Activated CD4-positive, alpha-beta T cell treated with anti-CD3 and anti-CD28 coated beads for 48 hours (primary cell): ENCODE results near the gene CCDC183.
"Not testable (repeated sequence)": the region's sequence is repeated elsewhere in the genome, so short reads cannot be mapped to it uniquely, and the experiment has no call there.

Source experiments
- DNase-seq: peaks from one replicate; pipeline ENCODE4 v3.0.0-alpha.2; 2020

CCDC183 gene

DNA sequence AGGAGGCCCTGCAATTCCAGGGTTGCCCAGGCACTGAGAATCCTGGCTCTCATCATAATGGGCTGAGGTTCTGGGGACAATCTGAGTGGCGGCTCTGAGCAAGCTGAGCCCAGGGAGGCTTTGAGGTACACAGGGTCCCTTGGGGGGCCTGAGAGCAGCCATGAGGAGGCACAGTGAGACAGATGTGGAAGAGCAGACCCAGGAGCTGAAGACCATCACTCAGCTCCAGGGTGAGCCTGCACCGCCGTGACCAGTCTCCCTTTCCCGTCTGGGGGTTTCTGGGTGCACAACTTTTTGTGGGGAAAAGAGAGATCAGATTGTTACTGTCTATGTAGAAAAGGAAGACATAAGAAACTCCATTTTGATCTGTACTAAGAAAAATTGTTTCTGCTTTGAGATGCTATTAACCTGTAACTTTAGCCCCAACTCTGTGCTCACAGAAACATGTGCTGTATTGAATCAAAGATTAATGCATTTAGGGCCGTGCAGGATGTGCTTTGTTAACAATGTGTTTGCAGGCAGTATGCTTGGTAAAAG is at the start of gene CCDC183:
CCDC183 (plus strand) TSS at position 101 of the 537 bp plus-strand sequence; CDS start at position 161, 60 bp downstream.
- DNase-seq = no peak

DNA sequence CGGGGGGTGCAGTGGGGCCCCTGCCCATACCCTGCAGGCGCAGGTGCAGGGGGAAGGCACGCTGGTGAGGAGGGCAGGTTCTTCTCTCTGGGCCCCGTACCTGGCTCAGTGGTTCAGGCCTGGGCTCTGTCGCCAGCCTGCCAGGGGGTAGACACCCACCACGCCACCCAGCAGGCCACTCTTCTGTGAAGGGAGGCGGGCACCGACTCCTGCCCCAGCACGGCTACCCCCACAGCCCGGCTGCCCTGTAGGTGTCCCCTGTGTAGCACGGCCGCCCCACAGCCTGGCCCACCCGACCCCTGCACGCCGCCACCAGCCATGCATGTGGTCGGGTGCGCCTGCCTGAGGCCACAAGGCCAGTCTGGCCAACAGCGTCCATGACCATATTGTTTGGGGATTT is 49.5 kb upstream of the CCDC183 start:
- DNase-seq = no peak

DNA sequence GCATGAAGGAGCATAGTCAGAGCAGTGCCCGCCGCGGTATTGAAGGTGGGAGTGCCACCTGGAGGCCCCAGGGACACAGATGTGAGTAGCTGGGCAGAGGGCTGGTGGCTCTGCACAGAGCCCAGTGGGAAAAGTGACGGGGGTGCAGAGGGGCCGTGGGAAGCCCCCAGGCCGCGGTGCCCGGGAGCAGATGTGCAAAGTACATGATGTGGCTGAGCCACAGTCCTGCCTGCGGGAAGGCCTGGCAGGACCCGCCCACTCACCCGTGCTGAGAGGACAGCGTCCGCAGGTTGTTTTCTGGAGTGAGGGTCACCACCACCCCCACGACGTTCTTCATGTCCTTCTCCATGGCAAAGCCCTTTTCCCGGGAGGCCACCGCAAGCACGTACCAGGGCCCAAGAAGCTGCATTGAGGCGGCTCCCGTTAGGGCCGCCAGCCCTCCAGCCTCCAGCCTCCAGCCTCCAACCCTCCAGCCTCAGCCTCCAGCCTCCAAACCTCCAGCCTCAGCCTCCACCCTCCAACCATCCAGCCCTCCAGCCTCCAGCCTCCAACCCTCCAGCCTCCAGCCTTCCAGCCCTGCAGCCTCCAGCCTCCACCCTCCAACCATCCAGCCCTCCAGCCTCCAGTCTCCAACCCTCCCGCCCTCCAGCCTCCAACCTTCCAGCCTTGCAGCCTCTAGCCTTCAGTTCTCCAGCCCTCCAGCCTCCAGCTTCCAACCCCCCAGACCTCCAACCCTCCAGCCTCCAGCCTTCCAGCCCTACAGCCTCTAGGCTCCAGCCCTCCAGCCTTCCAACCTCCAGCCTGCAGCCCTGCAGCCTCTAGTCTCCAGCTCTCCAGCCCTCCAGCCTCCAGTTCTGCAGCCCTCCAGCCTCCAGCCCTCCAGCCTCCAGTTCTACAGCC is 48.7 kb upstream of the CCDC183 start:
- no peak for DNase-seq

DNA sequence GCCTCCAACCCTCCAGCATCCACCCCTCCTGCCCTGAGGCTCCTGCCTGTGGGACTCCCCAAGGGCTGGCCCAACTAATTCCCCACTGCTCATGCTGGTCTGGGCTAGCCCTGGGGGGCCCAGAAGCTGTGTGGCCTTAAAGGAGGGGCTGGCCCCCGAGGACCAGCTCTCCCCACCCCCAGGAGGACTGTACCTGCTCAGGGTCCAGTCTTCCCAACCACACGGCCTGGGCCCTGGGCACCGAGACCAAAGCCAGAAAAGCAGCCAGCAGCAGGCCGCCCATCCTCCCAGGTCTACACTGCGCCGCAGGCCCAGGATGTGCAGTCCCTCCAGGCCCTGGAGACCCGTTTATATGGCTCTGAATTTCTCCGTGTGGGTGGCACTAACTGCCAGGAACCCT is 47.9 kb upstream of the CCDC183 start, which contains the start of gene LCN6:
LCN6 (minus strand) TSS at position 325 of the 400 bp plus-strand sequence; CDS start at position 283, 42 bp downstream.
- DNase-seq = no peak

DNA sequence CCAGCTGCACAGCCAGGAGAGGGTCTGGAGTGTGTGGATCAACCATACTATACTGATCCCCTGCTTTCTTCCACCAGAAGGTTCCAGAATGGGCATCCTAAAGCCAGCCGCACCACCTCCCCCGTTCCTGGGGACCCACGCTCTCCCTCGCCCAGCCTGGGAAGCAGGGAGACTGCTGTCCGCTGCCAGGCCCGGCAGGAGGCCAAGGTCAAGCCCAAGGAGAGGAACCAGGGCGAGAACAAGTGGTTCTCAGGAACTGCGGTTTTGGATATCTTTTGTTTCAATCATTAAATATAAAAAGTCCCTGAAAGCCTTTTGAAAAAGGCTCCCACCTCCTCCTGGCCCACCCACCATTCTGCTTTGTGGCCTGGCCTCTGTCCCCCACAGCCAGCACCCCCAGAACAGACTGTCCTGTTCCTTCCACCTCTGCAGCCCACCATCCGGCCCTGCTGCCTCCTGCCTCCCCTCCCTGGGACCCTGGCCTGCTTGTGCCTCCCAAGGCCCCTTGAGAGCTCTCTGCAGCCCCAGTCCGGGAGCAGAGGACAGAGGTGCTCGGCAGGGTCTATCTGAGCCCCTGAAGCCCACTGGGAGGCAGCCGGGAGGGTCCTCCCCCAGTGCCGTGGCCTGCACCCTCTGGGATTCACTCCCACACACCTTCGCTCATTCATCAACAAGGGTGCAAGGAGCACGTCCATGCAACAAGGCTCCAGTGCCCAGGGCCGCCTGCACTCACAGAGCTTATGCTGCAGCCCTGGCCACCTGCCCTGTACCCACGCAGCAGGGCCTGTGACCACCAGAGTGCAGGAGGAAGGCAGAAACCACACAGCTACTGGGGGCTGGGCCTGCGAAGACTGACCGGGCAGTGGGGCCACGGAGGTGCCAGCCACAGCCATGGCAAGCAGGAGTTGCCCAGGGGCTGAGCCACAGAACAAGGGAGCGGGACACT is 47.2 kb upstream of the CCDC183 start:
- no peak for DNase-seq

DNA sequence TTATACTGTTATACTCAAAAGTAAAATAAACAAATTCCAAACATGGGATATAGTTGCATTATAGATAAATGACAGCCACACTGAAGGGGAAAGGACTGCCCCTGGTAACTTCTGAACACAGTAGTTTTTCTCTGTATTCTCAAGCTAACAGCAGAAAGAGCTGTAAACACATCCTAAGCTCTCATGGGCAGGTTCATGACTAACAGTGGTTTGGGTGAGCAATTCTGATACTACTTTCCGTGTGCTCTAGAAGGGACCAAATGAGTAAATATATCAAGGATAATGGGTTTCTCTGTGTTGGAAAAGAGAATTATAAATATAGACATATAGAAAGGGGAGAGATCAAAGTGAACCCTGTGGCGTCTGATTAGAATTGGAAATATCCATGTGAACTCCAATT is 45.6 kb upstream of the CCDC183 start:
- DNase-seq = no peak

DNA sequence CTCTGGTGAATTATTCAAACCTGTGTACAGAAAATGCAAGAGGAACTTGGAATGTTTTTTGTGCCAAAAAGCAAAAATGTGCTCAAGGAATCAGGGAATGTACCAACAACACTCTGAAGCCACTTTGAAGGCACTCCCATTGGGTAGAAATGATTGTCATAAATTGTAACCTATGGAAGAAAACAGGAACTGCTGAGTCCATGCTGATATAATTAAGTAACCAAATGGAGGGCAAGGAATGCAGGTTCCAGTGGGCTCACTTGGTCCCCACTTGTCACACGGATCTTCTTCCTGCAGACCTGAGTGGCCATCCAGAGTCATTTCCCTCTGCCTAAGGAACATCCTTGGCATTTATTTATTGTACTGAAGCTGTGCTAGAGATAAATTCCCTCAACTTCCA is 44.9 kb upstream of the CCDC183 start:
- no peak for DNase-seq

DNA sequence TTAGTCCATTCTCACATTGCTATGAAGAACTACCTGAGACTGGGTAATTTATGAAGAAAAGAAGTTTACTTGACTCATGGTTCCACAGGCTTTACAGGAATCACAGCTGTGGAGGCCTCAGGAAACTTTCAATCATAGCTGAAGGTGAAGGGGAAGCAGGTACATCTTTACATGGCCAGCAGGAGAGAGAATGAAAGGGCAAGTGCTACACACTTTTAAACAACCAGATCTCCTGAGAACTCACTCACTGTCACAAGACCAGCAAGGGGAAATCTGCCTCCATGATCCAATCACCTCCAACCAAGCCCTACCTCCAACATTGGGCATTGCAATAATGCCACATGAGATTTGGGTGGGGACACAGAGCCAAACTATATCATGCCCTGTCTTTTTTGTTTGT is 44.3 kb upstream of the CCDC183 start:
- no peak for DNase-seq

DNA sequence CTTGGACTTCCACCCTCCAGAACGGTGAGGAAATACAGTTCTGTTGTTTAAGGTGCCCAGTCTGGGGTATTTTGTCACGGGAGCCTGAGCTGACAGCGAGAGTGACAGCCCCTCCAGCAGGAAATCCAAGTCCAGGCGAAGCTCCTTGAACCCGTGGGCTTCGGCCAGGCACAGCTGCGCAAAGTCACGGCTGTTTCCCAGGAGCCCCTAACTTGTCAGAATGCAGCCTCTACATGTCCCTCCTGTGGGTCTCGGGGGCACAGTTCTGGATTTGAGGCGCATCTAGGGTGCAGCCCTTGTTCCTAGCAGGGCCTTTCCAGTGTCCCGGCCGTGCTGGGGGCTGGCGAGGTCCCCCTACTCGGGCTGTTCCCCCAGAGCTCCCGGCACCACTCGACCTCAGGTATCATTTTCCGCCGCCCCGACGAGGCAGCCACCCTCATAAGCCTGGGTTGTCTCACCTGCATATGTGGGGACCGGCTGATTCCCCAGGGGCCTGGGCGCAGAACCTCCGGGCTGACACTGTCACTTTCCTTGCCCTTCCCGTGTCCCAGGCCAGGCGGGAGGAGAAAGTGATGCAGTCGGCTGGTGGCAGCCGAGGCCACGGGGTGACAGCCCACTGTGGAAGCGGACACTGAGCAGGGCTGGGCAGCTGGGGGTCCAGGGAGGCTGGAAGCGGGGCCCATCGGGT is 42.6 kb upstream of the CCDC183 start:
- DNase-seq = no peak

DNA sequence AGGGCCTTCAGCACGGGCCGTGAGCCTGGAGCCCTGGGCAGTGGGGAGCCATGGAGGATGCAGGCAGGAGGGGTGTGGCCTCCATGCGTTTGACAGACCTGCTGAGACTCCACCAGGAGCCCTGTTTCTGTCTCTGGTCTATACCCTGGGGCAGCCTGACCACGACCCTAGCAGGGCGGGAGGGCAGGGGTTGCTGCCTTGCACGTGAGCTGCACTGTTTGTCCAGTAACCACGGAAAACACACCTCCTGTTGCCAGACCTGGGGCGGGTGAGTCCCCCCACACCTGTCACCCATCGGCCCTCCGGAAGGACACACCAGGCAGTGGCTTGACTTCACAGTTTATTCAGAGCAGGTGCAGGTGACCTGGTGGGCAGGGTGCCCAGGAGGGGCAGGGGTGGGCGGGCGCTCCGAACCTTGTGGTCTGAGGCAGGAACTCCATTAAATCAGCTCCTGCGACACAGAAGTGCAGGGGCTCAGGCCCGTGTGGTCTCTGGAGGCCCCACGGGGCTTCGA is 42.0 kb upstream of the CCDC183 start:
- no peak for DNase-seq

DNA sequence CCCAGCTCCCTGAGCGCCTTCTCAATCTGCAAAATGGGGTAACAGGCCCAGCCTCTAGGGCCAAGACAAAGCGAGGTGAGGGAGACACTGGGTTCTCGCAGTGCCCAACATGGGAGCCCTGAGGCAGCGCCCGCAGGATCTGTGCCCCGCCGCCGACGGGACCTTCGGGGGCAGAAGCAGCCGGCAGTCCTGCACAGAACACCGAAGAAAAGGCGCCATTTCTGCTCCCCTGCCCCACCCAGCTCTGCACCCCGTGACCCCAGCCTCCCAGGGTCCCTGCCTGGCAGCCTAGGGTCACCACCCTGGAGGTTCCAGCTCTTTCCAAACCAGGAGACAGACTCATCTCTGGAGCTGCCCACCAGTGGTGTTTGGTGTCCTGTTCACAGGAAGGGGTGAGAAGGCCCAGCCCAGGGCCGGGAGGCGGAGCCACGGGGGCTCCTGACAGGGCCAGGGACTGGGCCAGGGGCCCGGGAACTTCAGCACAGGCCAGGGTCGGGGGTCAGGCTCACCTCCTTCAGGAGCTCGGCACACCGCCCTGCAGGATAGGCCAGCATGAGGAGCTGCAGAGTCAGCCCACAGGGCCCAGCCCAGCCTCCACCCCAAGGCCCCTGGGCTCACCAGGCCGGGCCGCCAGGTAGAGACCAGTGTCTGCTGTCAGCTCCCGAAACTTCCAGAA is 41.4 kb upstream of the CCDC183 start:
- no peak for DNase-seq

DNA sequence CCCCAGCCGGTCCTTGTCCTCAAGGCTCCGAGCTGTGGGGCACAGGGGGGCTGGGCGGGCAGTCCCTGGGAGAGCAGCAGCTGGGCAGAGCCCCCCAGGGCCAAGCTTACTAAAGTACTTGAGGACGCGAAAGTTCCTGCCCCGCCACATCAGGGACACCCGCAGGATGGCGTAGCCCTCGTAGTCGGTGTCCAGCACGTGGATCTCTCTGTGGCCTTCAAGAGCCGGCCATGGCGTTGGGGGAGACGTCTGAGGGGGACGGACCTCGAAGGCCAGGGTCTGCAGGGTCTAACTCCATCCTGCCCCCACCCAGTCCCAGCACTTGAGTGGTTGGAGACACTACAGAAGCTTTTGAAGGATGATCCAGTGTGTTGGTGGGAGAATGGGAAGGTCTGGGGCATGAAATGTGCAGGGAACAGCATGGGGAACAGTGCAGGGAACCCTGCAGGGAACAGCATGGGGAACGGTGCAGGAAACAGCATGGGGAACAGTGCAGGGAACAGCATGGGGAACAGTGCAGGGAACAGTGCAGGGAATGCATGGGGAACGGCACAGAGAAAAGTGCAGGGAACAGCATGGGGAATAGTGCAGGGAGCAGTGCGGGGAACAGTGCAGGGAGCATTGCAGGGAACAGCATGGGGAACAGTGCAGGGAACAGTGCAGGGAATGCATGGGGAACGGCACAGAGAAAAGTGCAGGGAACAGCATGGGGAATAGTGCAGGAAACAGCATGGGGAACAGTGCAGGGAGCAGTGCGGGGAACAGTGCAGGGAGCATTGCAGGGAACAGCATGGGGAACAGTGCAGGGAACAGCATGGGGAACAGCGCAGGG is 40.6 kb upstream of the CCDC183 start:
- DNase-seq = not testable (repeated sequence)

DNA sequence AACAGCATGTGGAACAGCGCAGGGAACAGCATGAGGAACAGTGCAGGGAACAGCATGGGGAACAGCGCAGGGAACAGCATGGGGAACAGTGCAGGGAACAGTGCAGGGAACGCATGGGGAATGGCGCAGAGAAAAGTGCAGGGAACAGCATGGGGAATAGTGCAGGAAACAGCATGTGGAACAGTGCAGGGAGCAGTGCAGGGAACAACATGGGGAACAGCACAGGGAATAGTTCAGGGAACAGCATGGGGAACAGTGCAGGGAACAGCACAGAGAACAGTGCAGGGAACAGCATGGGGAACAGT is 40.1 kb upstream of the CCDC183 start:
- DNase-seq = no peak

DNA sequence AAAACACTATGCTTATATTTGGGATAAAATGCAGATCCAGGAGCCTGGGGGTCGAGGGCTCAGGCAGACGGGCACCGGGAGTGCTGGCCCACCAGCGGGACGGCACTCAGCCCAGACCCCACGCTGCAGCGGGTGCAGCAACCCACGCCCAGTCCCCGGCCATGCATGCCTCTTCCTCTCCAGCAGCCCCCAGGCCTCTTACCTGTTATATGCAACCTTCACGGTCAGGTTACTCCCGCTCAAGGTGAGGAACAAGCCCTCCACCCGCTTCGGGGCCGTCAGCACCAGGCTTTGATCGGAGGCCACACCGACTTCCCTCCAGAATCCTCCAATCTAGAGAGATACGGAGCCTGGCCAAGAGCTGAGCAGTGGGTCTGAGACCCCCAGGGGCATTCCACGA is 39.3 kb upstream of the CCDC183 start:
- no peak for DNase-seq

DNA sequence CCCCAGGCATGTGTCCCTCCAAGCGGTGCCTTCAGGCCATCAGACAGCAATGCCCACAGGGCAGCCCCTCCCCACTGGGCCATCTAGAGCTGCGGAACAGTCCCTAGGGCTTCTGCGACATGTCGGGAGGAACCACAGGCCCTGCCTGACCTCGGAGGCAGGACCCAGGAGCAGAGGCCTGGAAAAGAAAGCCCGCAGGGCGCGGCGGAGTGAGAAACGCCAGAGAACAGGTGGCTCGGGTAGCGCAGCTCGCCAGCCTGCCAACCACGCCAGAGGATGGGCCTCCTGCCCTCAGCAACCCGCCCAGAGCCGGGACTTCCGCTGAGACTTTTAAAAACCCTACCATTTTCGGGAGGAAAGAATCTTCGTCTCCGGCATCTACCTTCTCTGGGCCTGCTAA is 38.8 kb upstream of the CCDC183 start:
- DNase-seq = no peak

DNA sequence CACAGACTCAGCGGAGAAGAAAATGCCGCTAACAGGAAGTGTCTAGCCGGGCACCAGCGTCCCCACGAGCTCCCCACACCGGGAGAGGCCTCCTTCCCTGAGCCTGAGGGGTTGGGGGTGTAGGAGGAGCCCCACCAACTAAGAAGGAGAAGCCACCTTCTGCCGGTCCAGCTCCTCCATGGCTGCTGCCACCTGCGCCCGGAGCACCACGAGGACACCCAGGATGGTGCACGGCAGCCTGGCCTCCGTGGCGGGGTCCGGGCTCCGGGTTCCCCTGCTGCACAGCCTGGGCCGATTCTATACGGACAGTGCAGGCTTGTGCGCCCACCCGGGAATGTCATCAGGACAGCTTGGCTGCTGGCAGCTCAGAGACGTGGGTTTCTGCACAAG is 38.4 kb upstream of the CCDC183 start:
- DNase-seq = no peak

DNA sequence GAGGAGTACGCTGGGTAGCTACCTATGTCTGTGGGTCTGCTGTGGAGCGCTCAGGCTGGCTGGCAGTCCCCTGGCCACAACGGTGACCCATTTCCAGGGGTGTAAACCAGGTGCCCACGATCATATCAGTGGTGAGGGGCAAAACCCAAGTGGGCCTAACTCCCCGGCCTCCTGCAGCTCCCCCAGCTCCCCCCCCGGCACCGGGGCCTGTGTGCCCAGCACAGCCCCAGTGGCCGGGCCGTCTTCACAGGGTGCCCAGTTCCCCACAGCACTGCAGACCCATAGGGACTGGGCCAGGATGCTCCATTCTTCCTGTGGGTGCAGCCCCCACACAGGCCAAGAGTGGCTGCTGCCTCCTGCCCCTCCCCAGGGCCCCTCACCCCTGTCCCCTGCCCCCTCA is 37.1 kb upstream of the CCDC183 start:
- DNase-seq = no peak

DNA sequence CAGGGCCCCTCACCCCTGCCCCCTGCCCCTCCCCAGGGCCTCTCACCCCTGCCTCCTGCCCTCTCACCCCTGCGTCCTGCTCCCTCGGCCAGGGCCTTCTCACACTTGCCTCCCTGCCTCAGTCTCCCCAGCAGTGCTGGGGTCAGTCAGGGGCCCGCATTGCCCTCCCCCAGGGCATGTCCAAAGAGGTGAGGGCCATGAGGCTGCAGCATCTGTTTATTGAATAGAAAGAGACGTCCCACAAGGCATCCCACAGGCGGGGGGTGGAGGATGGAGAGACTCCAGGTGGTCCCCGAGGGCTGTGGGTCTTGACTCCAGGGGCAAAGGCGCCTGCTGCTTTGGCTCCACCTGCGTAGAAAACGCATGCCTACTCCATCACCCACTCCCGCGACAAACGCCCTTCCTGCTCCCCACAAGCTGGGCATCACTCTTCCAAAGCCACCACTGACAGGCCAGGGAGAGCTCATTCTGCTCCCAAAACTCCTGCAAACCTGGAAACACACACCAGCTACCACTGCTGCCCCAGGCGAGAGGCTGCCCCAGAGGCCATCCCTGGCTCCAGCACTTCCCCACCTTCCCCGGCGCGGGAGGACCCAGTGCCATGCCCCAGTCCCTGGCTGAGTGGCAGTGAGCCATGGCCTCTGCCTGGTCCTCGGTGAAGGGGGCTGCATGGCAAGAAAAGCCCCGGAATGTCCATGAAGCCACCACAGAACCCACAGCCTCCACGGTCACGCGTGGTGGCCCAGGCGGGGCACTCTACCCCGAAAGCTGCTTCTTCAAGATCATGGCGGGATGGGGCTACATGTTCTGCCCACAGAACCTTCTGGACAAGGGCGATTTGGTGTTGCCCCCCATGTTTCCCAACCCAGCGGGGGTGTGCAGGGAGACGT is 36.5 kb upstream of the CCDC183 start:
- no peak for DNase-seq

DNA sequence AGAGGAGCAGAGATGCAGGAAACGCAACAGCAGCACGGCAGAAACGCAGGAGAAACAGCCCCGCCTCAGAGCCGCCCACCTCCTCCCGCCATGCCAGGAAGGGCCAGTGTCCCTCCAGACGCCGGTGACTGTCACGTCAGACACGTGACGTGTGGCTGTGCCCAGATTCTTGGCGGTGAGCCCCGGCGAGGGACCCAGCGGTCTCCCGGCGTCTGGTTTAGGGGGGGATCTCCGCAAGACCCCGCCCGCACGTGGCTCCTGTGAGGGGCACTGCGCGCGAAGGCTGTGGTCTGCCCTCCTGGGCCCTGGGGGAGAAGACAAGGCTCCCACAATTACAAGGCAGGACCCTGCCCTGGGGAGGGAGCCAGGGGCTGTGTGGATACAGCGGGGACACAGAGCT is 35.7 kb upstream of the CCDC183 start:
- no peak for DNase-seq
